ENCODE data around the gene AQP5. TPM values are rescaled to one million over a fixed set of nuclear protein-coding genes. Genes with fewer than 3 reads are reported as not detected.

Gene AQP5
- total and polyA plus RNA-seq, 2 of the 8 experiments (the other 6 are each of a cell fraction or from before 2014, with no cell fraction given): 2.5 to 3.2 TPM

- TF ChIP-seq CHD7 (IDR thresholded peaks at IDR 0.05; ENCODE audit: insufficient replicate concordance, low read length) (no peak), SP2 (IDR thresholded peaks at IDR 0.05; ENCODE audit: low read length) (no peak), PHF8 (conservative IDR thresholded peaks at IDR 0.05; ENCODE audit: low read depth, low read length) (no peak), EGR1 (IDR thresholded peaks at IDR 0.05; ENCODE audit: borderline replicate concordance, low read depth, low read length) (no peak; the same call in 1 of the 2 replicates), BCL11A (IDR thresholded peaks at IDR 0.05; ENCODE audit: low read depth in 2 of 2, low read length in 2 of 2) (no peak), POLR2A (IDR thresholded peaks at IDR 0.05; ENCODE audit: control extremely low read depth in 1 of 2, low read depth in 2 of 2, low read length in 2 of 2) (no peak), NRF1 (IDR thresholded peaks at IDR 0.05; ENCODE audit: low read depth, low read length) (no peak), SIN3A (conservative IDR thresholded peaks at IDR 0.05 in 1 of 2, IDR thresholded peaks at IDR 0.05 in 1 of 2; ENCODE audit: low read depth in 1 of 2, low read length in 2 of 2) (peak; percentile 87 to 94; a peak in 3 of 4 replicates), YY1 (IDR thresholded peaks at IDR 0.05; ENCODE audit: low read depth, low read length) (peak; percentile 63; the same call in 1 of the 2 replicates), EP300 (IDR thresholded peaks at IDR 0.05; ENCODE audit: borderline replicate concordance in 1 of 2, low read depth in 2 of 2, low read length in 2 of 2) (no peak), BACH1 (IDR thresholded peaks at IDR 0.05; ENCODE audit: low read length) (0 out of 2 replicates have a peak, but pooled peaks have one; percentile 68)
These were observed 16.1 kb upstream of the AQP5 start (continued) for GRCh38 chr12:49945394-49946080.

Data from H1 (cell line).